ENCODE results near the gene SLC18B1. TPM values are rescaled to one million over a fixed set of nuclear protein-coding genes. Genes with fewer than 3 reads are reported as not detected.
A peak's percentile ranks its signal among the peaks of the same experiment; 100 is the strongest.
"Not testable (repeated sequence)": the region's sequence is repeated elsewhere in the genome, so short reads cannot be mapped to it uniquely, and the experiment has no call there.

SLC18B1 gene
- total RNA-seq, 1 donor from 2014 or later: 8.3 TPM

DNA sequence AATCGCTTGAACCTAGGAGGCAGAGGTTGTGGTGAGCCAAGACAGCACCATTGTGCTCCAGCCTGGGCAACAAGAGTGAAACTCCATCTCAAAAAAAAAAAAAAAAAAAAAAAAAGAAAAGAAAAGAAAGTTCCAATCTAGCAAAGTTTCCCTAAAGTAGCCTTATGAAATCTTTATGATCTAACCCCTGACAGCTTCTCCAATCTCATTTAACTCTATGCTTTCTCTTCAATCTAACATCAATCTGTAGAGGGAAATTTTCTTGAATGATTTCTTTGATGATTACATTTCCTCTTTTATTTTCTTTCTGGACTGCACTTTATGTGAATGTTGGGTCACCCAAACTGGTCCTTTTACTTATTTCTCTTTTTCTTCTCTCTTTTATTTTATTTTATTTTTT, 2.2 kb upstream of the SLC18B1 start:
- DNase-seq (ENCODE audit: low read depth in 2 of 2): no peak

DNA sequence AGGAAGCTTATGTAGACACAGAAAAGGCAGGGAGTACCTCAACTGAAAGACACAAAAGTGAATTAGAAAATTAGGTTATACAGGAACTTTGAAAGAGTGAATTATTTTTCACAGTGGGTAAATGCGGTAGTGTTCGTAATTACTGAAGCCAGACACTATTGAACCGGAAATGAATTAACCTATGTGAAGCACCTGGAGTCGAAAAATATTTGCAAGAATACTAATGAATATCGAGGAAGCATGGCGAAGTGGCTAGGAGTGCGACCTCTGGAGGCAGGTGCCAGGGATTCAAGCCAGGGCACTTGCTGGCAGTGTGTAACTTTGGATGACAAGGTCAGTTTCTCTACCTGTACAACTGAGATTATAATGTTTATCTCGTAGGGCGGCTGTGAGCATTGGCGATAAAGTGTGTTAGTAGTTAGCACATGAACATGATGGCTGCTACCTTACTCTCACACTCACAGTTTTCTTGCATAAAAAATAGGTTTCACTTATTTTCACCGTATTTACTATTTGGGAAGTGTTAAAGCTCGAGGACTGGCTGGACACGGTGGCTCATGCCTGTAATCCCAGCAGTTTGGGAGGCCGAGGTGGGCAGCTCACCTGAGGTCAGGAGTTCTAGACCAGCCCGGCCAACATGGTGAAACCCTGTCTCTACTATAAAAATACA, 567 bp upstream of the SLC18B1 start:
- DNase-seq (ENCODE audit: low read depth in 2 of 2): peak; percentile 61 to 77

DNA sequence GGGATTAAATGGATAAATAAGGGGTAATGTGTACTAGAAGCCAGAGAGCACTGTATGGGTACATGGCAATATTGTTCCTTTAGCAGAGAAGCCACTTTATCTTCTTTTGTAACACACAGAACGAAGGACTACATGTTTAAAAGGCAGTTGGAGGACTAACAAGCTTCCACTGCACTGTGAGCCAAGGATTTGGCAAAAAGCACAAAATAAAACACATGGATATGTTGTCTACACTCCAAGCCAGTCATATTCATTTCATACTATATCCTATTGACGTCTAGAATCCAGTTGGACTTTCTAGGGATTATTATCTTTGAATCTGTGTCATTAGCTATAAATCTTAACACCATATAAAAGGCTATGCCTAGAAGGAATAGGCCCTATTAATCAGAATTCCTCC, 3.0 kb downstream of the SLC18B1 start:
- DNase-seq (ENCODE audit: low read depth in 2 of 2): no peak

DNA sequence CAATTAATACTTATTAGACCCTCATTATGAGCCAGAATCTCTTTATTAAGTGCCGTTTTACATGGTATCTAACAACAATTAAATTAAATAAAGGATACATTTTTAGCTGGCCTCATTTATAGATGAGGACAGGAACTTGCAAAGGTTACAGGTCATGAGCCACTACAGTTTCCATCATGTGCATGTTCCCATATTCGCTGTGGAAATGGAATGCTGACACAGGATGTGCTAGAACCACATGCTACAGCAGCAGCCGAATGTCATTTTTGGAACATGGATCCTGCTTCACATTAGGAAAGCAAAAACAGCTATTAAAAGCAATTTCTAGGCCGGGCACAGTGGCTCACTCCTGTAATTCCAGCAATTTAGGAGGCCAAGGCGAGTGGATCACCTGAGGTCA, 5.9 kb downstream of the SLC18B1 start:
- peak; percentile 11 to 93 for DNase-seq (ENCODE audit: low read depth in 2 of 2)

DNA sequence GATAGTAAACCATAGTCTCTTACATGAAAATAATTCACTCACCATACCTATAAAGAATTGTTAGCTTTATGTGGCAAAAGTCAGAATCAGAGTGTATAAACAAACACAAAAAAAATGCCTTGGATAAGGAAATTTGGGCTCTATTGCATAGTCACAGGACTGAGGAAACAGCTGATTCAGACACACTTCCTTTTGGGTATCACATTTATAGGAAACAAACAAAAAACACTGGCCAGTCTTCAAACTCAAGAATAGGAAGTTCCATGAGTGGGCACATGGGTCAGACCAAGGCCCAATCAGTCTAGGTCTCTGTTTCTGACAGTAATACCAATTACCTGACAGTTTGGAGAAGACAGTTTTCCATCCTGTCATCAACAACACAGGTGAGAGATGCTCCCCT, 8.0 kb downstream of the SLC18B1 start:
- peak; percentile 72 to 85 for DNase-seq (ENCODE audit: low read depth in 2 of 2)

DNA sequence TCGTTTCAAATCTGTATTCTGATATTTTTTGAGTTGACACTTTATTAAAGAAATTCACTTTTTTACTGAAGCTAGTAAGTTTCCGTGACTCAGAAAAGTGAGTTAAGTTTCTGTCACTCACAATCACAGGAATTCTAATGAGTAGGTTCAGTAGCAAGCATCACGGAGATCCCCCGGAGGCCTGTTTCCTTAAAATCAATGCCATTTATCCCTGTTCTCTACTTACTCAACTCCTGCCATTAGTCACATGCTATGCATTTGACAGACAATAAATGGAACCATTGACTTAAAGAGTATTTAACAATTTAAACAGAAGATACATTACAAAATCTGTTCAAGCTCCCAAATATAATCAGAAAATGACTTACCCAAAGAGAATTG, 9.1 kb downstream of the SLC18B1 start:
- no peak for DNase-seq (ENCODE audit: low read depth in 2 of 2)

DNA sequence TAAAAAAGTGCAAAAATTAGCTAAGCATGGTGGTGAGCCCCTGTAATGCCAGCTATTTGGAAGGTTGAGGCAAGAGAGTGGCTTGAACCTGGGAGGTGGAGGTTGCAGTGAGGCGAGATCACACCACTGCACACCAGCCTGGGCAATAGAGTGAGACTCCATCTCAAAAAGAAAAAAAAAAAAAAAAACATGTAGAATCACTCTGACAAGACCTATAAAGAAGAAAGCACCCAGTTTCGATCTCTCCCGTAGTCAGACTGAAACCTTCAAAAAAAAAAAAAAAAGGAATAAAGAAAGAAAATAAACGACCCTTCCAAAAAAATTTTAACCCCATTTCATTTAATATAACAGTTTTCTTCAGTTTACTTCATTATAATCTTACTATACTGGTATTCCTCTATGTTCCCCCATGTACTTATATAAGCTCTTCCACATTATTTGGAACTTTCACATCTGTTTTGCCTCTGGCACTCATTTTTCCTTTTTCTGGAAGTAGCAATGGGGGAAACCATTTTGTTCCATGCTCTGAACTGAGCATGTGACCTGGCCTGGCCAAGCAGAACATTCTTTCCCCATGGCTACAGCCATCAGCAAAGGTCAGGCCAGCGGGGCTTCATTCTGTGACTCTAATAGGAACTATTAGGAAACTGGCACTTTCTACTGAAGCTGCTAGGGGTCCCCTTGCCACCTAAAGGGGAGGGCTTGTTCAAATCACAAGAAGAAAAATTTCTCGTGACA, 9.6 kb downstream of the SLC18B1 start:
- DNase-seq (ENCODE audit: low read depth in 2 of 2): no peak

DNA sequence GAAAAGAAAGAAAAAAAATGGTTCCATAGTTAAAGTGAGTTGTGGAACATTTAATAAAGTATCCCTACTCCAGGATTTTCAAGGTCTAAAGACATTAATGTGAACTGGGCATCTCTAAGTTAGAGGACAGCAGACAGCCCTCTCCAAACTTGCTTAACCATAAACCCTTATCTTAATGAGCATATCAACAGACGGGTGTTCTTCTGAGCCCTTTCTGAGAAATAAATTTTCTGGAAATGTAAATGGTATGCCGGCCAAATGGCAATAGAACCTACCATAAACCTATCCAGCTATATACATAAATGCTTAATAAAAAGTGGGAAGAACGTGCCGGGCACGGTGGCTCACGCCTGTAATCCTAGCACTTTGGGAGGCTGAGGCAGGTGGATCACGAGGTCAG, 12.5 kb downstream of the SLC18B1 start:
- DNase-seq (ENCODE audit: low read depth in 2 of 2): no peak

DNA sequence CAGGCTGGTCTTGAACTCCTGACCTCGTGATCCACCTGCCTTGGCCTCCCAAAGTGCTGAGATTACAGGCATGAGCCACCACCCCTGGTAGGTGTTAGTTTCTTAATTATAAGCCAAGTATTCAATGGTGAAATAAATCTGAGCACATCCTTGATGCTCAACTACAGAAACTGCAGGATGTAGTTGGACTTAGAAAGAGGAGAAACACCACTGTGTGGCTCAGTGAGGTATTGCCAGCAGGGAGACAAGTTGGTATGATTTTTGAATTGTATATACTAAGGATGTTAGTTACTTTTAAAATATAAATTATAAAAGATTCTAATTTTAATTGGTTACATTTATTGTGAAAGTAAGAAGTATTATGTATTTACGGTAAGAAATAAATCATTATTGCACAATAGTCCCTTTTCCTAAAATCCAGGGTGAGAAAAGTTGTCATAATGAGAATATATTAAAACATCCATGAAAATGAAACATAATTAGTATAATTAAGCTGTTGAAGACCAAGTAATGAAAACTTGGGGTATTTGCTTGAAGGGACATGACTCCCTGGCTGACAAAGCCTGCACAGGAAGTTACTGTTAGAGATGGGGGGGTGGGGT, 17.6 kb downstream of the SLC18B1 start:
- DNase-seq (ENCODE audit: low read depth in 2 of 2): peak in 1 of 2 donors; percentile 26

DNA sequence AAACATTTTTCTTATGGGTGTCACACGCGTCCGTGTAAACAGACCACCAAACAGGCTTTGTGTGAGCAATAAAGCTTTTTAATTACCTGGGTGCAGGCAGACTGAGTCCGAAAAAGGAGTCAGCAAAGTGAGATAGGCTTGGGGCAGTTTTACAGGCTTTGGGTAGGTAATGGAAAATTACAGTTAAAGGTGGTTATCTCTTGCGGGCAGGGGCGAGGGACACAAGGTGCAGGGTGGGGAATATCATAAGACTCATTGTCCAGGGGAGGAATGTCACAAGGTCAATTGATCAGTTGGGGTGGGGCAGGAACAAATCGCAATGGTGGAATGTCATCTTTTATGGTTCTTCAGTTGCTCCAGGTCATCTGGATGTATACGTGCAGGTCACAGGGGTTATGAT, 20.6 kb downstream of the SLC18B1 start:
- DNase-seq (ENCODE audit: low read depth in 2 of 2): not testable (repeated sequence)

DNA sequence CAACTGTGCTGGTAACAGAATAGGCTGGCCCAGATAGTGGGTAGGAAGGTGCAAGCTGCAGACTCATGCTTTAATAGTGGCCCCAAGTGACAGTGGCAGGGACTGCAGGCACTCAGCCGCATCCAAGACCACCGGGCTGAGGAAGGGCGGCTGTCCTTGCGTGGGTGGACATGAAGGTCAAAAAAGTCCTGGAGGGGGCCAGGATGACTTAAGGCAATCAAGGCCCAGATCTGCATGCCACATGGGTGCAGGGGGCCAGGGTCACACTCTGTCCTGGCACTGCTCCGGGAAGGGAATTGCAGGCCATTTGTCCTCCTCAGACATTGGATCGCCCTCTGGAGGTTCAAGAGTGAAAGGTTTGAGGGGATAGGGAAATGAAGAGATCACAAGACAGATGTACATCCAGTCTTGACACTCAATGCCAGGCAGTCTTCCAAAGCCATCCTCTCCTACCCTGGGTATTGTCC, 30.4 kb downstream of the SLC18B1 start:
- DNase-seq (ENCODE audit: low read depth in 2 of 2): peak in 1 of 2 donors; percentile 7

DNA sequence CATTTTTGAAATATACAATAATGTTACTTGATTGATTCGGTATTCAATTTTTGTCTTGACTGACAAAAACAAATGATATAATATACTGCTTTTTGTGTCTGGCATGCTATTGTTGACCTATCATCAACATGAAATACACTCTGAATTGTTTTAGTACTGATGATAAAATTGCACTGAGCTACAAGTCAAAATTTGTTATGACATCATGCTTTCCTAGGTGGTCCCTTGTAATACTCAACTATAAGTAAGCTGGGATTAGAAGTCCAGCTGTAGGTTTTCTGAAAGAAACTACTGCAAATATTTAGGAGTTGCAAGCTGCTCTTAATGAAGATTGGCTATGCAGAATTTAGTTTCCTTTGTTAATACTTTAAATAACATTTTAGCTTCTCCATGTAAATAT, 32.9 kb downstream of the SLC18B1 start:
- no peak for DNase-seq (ENCODE audit: low read depth in 2 of 2)

DNA sequence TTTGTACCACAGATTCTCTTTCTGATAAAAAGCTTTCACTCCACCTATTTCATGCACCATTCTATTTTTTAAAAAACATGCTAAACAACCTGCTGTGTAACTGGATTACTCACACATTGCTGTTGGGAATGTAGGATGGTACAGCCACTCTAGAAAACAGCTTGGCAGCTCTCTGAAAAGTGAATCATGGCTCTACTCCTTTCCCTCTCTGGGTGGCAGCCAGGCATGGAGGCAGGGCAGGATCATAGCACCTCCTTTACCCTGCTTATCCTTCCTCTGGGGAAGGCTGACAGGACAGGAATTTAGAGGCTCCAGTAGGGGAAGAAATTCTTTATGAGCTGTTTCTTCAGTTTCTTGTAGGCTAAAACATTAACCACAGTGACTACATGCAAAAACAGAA, 34.1 kb downstream of the SLC18B1 start:
- DNase-seq (ENCODE audit: low read depth in 2 of 2): no peak

DNA sequence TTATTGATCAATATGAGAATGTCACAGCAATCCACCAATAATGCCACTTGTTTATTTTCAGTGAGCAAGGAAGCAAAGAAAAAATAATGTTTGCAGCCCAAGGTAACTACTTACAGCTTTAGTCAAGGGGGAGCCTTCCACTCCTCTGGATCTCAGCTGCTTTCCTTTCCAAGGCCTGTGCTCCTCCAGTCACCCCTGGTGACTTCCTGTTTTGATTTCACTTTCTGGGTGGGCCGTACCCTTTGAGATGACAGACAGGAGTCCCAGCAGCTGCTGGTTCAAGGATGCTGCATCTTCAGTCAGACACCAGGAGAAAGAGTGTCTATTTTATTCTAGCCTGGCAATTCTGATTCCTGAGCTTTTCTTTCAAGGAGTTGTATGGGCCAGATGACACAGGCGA, 35.2 kb downstream of the SLC18B1 start:
- DNase-seq (ENCODE audit: low read depth in 2 of 2): no peak

DNA sequence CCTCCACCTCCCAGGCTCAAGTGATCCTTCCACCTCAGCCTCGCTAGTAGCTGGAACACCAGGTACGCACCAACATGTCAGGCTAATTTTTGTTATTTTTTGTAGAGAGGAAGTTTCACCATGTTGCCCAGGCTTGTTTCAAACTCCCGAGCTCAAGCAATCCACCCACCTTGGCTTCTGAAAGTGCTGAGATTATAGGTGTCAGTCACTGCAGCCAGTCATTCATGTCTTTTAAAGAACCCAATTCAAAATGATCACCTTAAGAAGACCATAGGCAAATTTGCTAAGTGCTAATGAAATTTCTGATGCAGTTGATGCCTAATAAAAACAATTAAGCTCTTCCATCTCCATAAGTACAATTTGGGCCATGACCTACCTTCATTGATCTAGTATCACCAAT, 38.2 kb downstream of the SLC18B1 start:
- no peak for DNase-seq (ENCODE audit: low read depth in 2 of 2)

DNA sequence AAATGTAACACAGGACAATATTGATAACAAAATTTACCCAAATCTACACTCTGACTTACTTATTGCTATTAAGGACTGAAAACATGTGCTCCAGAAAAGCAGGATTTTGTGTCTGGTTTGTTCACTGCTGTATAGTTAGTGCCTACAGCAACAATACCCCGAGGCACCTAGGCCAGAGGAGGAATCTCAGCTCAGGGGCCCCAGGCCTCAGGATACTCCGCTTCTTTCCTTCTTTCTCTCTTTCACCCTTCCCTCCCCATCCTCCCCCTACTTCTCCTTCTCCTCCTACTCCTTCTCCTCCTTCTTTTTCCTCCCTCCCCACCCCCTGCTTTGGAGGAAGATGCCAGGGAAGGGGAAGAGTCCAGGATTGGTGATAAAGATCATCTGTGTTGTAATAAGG, 39.7 kb downstream of the SLC18B1 start:
- DNase-seq (ENCODE audit: low read depth in 2 of 2): no peak

DNA sequence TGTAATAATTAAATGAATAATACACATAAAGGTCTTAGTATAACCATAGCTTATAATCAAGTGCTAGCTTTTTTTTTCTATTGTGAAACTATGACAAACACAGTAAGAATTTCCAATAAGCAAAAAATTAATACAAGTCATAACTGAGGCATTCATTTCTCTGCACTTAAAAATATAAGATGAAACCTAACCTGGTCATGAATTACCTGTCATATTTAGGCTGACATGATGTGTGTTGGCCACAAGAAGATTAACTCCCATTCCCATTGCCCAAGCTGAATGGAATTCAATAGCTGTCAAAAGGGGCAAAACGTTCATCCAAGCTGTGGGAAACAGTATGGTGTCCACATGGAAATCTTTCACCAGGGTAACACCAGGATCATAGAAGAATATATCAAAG, 46.2 kb downstream of the SLC18B1 start:
- DNase-seq (ENCODE audit: low read depth in 2 of 2): no peak

DNA sequence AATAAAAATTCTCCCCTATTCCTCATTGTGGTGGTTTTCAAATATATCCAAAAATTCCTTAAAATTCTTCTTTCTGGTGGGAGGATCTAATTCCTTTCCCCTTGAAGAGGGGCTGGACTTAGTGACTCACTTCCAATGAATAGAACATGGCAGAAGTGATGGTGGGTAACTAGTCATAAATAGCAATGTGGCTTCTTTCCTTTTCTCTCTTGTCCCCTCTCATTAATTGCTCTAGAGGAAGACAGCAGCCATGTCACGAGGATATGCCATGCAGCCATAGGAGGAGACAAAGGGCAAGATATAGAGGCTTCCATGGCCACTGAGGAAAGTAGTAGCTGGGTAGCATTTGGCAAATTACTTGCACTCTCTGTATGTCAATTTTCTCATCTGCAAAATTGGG, 46.6 kb downstream of the SLC18B1 start:
- no peak for DNase-seq (ENCODE audit: low read depth in 2 of 2)

DNA sequence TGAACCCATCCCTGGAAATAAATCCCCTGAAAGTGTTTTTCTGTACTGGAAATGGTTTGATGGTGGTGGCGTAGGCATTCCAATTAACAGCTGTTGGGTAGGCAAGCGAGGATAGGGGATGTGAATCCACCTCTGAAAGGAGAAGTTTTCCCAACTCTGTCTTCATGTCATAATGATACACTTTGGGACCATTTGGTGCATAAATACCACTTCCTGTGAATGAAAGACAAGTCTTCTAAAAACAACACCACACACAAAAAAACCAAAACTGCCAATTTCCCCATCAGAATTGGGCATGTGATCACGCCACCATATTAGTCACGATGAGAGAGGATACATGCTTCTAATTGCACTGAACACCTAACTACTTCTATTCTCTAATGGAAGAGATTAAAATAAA, 47.1 kb downstream of the SLC18B1 start:
- no peak for DNase-seq (ENCODE audit: low read depth in 2 of 2)

DNA sequence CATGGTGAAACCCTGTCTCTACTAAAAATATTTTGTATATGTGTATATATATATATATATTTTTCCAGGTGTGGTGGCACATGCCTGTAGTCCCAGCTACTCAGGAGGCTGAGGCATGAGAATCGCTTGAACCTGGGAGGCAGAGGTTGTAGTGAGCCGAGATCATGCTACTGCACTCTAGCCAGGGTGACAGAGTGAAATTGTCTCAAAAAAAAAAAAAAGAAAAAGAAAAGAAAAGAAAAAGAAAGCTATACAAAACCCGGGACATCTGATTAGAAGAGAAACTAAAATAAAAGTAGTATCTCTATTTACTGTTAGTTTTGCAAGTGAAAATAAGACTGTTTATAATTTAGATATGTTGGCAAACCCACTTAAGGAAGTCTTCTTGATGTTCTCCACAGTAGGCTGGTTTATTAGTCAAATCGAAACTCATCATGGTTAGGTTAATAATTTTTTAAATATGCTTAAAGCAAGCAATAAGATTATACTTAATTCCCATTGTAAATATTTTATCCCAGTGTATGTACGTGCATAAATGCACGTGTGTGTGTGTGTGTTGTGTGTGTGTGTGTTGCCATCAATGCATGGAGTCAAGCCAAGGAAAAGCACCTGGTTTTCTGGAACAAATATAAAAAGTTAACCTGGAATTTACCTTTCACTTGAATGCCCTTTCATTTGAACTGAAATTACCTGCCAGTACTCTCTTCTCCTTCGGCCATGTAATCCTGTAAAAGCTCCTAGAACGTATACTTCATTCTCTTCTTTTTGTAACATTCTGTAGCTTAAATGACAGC, 47.8 kb downstream of the SLC18B1 start:
- DNase-seq (ENCODE audit: low read depth in 2 of 2): no peak

DNA sequence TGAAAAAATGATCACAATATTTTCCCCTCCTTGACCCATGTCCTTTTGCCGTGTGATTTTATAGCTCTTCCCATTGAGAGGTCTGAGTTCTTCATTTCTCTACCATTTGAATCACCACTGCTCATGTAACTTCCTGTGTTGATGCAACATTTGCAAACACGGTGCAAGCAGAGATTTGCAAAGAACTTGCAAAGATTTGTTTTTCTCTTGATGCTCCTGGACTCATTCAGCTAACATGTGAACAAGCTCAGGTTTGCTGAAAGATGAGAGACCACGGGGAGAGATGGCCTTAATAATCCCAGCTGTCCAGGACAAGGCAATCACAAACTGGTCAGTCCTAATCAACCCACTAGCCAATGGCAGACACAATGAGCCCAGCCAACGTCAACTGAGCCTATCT, 49.3 kb downstream of the SLC18B1 start:
- no peak for DNase-seq (ENCODE audit: low read depth in 2 of 2)

DNA sequence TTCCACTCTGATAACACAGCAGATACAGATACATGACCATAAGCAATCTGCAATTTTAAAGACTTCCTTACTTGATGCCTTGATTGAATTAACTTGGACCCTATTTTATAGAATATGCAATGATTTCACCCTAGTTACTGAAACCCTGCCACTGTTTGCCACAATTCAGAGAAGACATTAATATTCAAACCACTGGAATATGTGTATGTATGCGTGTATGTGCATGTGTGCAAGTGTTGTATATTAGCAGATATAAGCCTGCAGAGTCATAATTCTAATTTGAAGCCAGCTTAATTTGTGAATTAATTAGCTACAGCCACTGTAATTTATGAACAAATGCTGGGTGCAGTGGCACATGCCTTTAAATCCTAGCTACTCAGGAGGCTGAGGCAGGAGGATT, 50.0 kb downstream of the SLC18B1 start:
- no peak for DNase-seq (ENCODE audit: low read depth in 2 of 2)
